Dermis blood vessel endothelial cell (primary cell): ENCODE measurements around the gene TNRC6C. TPM values are rescaled to one million over a fixed set of nuclear protein-coding genes. Genes with fewer than 3 reads are reported as not detected.
"Not testable (repeated sequence)": the region's sequence is repeated elsewhere in the genome, so short reads cannot be mapped to it uniquely, and the experiment has no call there.

Source experiments
- DNase-seq: peaks from one replicate; pipeline ENCODE4 v3.0.0; 2010
- total RNA-seq: library from RNA; depleted of rRNA; stranded (reverse); fragments of >200 nt; gene quantifications from 2 replicates; pipeline ENCODE4 v1.2.3, GENCODE V29; 2014

TNRC6C gene
- total RNA-seq, 1 donor from 2014 or later, result 8.2 TPM

DNA sequence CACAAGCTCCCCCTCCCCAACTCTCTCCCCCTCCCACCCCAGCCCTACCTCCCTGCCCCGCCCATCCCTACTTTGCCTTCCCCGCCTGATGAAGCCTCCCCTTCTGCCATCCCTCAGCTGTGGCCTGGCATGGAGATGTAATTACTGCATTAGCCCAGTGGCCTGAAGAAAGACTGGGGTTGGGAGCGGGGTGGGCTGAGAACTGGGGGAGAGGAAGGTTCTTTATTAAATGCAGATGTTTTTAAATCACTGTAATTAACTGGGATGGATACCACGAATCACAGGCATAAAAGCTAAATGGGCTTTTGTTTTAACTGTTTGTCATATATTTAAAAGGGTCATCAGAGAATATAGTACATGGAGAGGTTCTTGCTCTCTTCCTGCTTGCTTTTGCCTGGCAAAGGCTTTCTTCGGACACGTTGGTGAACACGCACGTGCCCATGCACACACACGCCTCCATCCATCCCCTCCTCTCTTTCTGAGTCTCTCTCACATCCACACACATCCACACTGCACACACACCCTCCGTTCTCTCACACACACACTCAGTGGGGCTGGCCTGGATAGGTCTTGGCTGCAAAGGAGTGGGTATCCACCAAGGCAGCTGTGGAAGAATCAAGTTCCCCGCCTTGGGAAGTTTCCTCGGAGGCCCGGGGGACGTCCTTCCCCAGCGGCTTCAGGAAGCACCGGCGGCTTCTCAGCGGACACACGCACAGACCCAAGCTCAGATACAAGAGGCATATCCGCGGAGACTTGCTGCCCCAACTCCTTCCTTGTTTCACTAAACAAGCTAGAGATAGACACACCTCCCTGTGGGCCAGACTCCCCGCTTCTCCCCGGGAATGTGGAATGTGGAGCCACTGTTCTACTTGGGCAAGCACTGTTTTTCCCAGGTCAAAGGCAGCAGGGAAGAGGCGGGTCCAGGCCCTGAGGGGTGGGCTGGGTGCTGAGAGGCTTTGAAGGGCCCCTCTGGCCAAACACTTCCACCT lies 27.4 kb upstream of the TNRC6C start:
- DNase-seq, result no peak

DNA sequence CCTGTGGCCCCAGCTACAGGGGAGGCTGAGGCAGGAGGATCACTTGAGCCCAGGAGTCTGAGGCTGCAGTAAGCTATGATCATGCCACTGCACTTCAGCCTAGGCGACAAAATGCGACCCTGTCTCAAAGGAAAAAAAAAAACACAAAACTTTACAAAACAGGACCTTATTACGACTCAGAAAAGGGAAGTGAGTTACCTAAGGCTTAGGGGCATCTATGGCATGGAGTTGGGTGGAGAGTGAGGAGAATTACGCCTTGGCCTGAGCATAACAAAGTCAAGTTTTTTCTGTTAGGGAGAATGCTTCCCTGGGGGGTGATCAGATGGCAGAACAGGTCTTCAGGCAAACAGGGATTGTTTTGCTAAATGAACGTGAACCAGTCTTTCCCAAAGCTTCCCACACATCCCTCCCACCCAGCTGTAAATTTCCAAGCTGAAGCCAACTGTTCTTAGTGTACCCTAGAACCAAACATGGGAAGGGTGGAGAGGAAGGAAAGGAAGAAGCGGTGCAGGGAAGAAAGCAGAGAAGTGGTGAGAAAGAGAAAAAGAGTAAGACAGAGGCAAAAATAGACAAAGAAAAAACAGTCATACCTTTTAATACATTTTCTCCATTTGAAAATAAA lies 24.6 kb upstream of the TNRC6C start:
- no peak for DNase-seq

DNA sequence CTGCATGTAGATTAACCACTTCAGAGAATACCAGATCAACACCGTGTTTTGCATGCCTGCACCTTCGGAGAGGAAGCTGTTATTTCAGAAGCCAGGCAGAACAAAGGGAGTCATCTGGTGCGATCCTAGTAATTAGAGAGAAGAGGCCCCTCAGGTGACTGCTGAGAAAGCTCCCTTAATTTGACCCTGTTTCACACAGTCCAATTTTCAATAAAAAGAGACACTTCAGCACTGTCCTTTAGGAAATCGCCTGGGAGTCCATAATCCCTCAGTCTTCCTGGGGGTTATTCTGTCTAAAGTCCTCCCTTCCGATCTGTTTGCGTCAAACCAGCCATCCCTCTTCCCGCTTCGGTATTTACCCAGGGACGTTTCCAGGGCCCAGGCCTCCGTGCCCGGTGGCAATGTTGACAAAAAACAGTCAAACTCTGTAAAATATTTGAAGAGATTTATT lies 23.4 kb upstream of the TNRC6C start:
- DNase-seq, result no peak

DNA sequence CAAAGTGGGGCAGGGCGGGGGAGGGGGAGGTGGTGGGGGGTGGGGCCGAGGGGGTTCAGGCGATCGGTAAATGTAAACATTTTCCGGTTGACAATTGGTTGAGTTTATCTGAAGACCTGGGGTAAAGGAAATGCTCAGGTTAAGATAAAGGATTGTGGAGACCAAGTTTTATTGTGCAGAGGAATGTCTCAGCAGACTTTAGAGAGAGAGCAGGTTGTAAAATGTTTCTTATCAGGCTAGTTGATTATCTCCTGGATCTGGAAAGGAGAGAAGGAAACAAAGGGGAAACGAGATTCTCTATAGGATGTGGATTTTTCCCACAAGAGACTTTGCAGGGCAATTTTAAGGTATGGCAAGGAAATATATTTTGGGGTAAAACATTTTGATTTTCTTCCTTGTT lies 22.8 kb upstream of the TNRC6C start:
- not testable (repeated sequence) for DNase-seq

DNA sequence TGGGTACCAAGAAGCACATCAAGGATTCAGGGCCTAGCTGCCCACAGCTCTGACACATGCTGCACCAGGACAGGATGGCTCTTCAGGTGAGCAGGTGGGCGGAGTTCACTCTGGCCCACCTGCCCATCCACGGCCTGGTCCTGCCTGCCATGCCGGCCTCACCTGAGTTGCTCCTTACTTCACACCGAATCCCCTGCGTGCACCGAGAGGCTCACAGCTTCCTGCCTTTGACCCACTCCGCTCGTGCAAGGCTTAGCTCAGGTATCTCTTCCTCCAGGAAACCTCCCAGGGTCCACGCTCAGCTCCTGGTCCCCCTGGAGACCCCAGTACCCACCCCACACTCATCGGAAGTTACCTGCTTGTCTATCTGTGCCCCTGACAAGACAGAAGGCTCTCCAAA lies 21.6 kb upstream of the TNRC6C start:
- DNase-seq, result no peak

DNA sequence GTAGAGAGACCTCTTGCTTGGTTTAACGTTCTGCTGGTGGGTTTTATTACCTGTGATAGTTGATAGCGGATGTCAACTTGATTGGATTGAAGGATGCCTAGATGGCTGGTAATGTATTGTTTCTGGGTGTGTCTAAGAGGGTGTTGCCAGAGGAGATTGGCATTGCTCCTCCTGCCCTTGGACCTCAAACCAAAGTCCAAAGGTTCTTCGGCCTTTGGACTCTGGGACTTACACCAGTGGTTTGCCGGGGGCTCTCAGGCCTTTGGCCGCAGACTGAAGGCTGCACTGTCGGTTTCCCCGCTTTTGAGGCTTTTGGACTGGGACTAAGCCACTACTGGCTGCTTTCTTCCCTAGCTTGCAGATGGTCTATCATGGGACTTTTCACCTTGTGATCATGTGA lies 17.5 kb upstream of the TNRC6C start:
- no peak for DNase-seq

DNA sequence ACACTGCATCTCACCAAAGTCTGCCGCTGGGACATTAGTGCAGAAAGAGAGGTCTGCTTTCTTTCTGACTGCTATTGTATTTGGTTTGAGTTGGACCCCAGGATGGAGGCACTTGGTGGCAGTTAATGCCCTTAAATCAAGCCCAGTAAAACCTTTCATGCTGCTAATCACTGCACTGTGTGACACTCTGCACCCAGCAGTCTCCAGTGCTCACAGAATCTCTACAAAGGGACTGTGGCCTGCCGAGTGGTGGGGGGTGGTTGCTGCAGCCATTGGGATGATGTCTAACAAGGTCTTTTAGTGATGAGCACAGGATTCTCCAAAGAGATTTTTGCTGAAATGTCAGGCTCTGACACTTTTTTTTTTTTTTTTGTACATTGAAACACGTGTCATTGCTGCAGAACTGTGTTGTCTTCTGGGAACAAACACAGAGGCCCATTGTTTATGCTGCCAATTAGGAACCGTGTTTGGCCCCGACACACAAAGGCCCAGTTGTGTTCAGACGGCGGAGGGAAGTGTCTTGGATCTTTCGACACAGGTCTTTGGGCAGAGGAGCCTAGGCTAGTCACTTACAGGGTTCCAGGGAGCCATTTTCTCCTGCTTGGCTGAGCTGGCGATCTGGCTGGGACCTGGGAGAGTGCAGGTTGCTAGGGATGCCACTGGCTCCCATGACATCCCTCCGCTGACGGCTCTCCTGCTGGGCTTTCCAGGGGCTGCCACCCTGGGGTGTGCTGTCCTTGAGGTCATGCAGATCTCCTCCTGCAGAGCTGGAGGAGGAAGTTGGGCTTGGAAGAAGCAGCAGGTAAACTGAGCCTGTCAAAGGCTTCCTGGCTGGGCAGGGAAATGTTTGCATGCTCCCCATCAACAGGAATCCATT lies 16.2 kb upstream of the TNRC6C start:
- DNase-seq, result no peak

DNA sequence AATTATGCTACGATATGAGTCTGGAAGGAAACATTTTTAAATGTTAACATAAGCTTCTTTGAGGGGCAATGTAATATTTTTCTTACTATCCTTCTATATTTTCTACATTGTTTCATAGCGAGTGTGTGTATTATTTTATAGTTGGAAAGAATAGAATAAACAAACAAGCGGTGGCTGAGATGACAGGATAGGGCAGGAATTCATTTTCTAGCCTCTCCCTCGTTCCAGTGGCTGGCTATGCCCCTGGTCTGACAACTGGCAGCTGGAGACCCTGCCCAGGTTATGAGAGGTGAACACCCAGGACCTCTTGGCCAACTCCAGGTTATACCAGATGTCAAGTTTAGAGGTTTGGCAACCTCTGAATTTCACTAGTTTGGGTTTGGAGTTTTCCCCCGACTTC lies 14.5 kb upstream of the TNRC6C start:
- DNase-seq, result no peak

DNA sequence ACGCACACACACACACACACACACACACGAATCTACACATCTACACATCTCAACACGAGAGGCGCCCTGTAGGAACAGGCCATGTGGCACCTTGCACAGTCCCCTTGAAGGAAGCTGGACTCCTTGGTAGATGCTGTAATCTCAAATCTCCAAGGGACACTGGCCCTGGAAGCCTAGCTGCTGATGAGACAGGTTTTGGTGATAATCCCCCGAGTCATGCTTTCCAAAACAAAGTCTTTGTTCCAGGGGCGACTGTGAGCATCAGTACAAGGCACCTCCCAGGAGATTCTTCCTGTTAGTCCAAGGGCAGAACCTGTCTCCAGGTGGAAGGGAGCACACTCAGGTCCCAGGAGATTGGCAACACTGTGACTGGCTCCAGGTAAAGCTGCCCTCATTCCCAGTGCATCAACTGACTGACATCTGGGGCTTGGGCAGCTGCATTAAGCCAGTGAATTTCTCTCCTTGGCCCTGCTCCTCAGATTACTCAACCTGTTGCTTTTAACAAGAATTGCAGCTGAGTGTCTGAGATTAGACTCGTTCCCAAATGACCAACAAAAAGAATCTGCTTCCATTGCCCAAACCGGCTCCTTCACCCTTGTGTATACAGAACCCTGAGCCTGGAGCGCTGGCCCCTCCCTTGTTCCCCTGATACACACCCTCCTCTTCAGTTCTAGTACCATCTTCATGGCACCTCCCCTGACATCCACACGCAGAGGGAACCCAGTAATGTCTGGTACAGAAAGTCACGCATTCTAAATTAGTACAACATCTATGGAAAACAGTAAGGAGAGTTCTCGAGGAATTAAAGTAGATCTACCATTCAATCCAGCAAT lies 13.9 kb upstream of the TNRC6C start:
- no peak for DNase-seq

DNA sequence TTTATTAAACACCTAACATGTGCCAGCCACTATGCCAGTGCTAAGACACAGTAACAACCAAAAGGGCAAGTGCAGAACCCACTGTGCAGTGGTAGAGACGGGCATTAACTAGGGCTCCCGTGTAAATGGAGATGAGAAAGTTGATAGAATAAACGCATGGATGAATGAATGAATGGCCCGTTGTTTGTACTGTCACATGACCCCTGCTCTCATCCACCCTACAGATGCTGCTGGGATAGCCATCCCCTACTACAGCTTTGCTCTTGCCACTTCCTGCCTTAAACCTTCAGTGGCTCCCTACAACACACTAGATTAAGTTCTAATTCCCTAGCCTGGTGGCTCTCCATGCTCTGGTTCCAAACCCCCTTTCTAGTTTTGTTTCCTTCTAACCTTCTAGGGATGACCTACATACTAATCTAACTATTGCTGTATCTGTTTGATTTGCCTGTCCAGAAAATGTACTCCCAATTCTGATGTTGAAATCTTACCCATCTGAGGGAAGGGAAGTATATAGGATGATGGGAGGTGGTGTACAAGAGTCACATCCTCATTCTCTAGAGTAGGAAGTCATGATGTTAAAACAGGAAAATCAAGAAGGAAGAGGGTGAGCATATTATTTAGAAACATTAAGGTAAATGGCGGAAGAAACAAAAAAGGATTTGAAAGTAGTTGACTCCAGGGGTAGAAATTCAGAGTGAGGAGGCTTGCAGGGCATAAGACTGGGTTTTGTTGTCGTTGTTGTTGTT lies 11.4 kb upstream of the TNRC6C start:
- DNase-seq, result no peak

DNA sequence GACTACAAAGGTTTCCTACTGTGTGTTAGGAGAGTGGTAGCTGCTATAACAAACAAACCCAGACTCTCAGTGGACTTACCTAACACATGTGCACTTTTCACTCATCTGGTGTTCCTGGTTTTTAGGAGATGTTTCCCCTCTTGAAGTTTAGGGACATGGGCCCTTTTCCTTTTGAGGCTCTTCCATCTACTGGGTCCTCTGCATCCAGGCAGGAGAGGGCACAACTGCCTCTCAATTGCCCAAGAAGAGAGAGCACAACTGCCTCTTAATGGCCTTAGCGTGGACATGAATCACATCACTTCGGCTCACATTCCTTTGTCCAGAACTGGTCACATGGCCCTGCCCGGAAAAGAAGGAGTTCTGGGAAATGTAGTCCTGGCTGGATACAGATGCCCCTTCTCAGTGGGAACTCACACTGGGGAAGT lies 9.8 kb upstream of the TNRC6C start:
- DNase-seq, result peak; percentile 64

DNA sequence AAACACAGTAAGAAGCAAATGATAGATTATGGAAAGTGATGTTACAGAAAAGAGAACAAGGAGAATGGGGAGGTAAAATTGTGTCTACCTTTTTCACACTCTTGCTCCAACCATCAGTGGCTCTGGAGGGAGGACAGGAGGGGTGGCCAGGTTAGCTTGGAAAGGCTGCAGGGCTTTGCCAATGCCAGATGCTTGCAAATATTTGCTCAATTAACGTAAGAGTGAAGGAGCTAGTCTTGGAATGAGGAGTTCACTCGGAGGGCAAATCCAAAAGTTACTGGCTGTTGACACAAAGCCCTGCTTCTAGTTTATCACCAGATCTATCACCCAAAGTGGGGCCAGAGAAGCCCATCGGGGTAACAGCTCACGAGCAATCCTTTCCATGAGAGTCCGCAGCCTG lies 7.4 kb upstream of the TNRC6C start:
- no peak for DNase-seq

DNA sequence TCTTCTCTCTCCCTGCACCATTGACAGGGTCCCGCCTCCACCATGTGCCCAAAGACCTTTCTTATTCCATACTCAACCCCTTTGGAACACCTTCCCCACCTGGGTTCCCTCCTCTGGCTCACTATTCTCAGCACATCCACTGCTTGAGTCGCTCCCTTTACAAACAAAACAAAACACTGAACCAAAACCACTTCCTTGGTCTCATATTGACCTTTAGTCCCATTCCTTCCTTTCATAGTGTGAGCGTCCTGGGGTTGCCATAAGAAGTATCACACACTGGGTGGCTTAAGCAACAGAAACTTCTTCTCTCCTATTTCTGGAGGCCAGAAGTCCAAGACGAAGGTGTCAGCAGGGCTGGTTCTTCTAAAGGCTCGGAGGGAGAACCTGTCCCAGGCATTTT lies 6.1 kb upstream of the TNRC6C start:
- no peak for DNase-seq

DNA sequence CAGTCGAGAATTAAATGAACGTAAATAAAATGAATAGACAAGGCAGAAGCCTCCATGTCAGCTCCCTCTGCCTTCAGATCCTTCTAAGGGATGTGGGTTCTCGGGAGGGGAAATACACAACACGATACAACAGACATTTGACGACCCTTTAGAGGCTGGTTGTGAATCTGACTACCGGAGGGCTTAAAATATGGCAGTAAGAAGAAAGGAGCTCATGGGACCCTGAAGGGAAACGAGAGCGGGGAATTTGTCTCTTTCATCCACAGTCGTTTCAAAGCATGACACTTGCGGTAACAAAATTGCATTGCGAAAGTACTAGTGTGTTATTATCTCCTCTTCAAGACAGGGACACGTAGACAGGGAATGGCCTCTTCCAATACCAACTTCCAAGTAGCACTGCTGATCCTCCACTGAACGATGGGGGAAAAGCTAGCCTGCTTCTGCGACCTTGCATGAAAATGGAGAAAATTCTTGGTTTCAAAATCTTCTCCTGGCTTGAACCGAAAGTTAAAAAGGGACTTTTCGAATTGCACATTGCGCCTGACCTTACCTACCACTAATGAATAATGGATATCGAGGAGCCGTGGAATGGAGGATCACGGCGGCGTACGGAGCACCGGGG lies 1.2 kb upstream of the TNRC6C start:
- DNase-seq, result peak; percentile 40

DNA sequence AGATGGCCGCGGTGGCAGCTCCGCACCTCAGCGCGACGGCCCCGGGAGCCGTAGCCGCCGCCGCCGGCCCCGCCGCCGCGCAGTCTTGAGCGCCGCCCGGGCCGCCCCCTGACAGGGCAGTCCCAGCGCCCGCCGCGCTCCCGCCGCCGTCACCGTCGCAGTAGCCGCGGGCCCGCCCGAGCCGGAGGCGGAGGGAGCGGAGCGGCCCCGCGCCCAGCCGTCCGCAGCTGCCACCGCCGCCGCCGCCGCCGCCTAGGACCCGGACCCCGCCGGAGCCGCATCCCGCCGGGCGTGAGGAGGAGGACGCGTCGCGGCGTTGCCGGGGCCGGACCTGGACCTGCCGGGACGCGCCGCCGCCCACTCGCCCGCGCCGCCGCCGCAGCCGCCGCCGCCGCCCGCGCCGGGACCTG lies 218 bp downstream of the TNRC6C start:
- DNase-seq, result no peak

DNA sequence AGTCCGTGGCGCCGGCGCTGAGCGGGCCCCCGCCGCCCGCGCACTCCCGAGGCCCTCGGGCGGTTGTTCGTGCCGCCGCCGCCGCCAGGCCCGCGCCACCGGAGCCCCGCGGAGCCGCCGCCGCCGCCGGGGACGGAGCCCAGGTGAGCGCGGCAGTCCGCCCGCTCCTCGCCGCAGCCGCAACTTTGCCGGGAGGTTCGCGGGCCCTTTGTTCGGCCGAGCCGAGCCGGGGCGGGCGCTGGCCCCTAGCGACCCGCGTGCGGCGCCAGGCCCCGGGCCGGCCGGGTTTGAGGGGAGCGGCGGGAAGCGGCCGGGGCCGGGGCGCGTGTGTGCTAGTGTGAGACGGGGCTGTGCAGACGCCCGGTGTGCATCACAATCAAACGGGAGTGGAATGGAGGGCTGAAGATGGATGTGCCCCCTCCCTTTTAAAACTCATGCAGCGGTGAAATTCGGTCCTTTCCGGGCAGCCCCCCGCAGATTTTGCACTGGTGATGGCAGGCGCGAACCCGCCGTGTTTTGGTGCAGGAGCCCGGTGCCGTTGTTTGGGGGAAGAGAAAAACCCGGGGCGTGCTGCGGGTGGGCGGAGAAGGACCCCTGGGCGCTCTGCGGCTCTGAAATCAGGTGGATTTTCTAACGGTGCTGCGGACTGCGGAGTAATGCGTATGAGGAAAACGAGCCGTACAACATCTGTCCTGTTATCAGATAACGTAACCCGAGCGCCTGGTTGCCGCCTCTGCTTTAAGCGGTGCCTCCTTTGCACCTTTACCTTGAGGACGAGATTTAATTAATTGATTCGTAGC lies 823 bp downstream of the TNRC6C start:
- DNase-seq, result peak; percentile 39

DNA sequence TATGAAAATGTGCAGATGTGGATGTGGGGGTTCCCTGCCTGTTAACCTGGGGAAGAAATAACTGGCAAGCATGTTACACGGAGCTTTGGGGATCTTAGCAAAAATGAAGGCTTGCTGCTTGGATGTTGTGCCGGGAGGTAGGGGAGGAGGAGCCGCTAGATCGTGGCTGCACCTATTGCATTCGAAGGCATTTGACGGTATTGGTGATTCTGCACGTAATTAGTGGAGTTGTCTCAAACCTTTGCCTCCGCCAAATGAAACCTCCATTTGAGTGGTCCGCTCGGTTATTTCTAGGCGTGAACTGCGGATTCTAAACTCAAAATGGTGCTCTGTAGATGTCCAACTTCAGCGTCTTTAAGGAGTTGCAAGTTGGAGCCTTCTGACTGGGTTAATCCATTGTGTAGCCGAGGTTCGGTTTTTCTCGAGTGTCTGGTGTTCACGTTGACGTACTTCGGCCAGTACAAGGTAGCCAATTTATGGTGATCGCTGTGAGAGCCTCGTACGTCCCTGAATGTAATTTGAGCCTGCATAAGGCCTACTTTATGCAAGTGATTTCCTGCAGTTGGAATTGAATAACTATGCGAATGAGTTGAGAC lies 1.5 kb downstream of the TNRC6C start:
- DNase-seq, result peak; percentile 14

DNA sequence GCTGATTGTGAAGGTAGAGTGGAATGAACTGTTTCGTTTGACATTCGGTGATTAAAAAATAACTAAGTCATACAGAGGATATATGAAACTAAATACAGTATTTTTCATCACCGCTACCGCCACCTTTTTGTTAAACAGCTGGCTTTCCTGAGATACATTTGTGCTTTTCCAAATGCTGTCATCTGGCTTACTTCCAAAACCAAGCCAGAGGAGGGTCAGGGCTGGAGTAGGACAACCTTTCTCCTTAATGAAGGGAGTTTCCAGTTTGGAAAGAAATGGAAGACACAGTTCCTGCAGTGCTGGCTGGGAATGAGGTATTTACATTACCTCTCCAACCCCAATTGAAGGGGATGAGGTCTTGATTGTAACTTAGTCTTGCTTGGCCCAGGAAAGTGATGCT lies 3.2 kb downstream of the TNRC6C start:
- DNase-seq, result peak; percentile 12

DNA sequence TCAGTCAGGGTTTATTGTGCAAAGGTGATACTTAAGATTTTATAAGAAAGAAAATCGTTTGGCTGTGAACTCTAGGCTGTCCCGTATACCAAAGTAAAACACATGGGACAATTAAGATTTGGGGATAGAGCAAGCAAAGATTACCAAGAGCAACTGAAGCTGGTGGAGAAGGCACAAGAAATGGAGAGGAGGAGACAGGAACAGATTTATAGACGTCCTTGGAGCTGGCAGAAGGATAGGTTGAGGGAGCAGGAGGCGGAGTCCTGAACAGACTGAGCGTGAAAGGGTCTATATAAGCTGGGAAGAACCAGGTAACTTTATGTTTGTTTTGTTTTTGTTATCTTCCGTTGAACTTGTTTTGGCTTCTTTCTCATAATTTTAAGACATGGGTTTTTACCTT lies 3.8 kb downstream of the TNRC6C start:
- no peak for DNase-seq

DNA sequence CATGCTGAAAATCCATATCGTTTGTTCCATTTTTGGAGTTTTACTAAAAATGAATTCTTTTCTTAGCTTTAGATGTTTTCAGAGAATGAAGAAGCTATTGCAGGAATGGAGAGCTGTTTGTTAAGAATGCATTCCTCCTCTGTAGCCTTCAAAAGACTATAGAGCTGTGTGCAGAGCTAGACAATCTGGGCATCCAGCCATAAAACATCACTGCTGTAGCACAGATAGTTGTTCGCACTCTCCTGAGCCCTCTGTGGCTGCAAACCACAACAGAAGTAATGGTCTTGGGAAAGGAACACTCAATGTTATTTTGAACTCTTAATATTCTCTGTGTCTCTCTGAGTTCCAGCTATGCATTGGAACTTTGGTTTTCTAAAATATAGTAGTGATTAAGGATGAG lies 4.9 kb downstream of the TNRC6C start:
- DNase-seq, result peak; percentile 47
